Thyroid gland (tissue), 4 donors: ENCODE measurements around the gene WNT7B.

Experiments
- POLR2A ChIP-seq, 2 donors: fragments of 450-650 bp; IDR thresholded peaks; one replicate each; pipeline ENCODE4 v1.6.1; 2017; ENCODE audit warnings: antibody characterized with exemption in 2 of 2, mild to moderate bottlenecking in 2 of 2, moderate library complexity in 1 of 2
- TF ChIP-seq, protein P1 (sequence below), 6 experiments: fragments of 200-600 bp in 3 of 6; fragments of 450-650 bp in 3 of 6; sonication (generic) in 3 of 6; IDR thresholded peaks; one replicate each; pipeline ENCODE4 v1.5.1; 2016 to 2019; ENCODE audit warnings: antibody characterized with exemption in 6 of 6, mild to moderate bottlenecking in 2 of 6, inconsistent platforms in 1 of 6, moderate library complexity in 1 of 6

DNA sequence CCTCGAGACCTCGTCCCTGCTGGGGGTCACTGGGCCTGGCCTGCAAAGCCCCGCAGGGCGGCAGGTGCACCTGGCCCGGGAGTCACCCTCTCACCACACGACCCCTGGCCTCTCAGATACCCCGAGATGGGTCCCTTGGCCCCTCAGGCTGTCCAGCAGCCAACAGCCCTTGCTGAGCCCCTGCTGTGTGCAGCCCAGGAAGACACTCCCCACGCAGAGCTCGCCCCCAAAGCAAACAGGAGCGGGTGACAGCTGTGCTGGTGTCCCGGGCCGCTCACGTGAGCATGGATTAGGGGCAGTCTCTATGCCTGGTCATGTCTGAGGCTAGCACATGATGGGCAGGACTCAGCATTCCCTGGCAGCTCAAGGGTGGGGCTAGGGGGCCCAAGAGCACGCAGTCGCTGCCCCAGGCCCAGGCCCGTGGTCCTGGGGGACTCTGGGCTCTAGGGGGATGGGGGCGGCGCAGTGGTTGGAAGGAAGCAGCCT, 31.3 kb downstream of the WNT7B start:
- TF ChIP-seq, protein P1, sequence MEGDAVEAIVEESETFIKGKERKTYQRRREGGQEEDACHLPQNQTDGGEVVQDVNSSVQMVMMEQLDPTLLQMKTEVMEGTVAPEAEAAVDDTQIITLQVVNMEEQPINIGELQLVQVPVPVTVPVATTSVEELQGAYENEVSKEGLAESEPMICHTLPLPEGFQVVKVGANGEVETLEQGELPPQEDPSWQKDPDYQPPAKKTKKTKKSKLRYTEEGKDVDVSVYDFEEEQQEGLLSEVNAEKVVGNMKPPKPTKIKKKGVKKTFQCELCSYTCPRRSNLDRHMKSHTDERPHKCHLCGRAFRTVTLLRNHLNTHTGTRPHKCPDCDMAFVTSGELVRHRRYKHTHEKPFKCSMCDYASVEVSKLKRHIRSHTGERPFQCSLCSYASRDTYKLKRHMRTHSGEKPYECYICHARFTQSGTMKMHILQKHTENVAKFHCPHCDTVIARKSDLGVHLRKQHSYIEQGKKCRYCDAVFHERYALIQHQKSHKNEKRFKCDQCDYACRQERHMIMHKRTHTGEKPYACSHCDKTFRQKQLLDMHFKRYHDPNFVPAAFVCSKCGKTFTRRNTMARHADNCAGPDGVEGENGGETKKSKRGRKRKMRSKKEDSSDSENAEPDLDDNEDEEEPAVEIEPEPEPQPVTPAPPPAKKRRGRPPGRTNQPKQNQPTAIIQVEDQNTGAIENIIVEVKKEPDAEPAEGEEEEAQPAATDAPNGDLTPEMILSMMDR (IDR thresholded peaks at IDR 0.05): no peak
- TF ChIP-seq POLR2A (IDR thresholded peaks at IDR 0.05): no peak
